Measurements from ENCODE around the gene DDX17. TPM values are rescaled to one million over a fixed set of nuclear protein-coding genes. Genes with fewer than 3 reads are reported as not detected.
"Not testable (repeated sequence)": the region's sequence is repeated elsewhere in the genome, so short reads cannot be mapped to it uniquely, and the experiment has no call there.

Gene DDX17
- total and polyA plus RNA-seq, 2 donors from 2014 or later: 133 to 509 TPM

DNA sequence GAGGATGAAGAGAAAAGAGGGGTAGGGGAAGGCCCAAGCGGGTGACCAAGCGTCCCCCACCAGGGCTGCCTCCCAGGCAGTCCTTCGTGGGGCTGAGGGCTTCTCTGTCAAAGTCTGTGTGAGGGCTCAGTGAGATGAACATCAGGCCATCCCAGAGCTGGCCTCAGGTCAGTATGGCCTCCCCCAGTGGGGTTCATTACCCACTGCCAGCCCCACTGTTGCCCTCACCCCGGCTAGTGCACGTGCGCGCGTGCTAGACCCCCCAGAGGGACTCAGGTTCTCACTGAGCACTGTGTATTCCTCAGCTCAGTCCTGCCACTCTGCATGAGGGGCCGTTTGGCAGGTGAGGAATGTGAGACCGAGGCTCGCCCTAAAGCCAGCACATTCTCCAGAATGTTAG is 34.9 kb downstream of the DDX17 start:
- H3K9ac ChIP-seq (ENCODE audit: low read length in 3 of 3): no peak overlapping the region
- H3K27ac ChIP-seq (ENCODE audit: low read depth in 2 of 2, low read length in 2 of 2): no peak overlapping the region
- intact Hi-C loops (cut with DNase I): no loop called here
- H3K27me3 ChIP-seq (ENCODE audit: control insufficient read depth, insufficient read depth, low read length): no peaks in the 10 kb centered on the region
- no peak overlapping the region for H3K4me3 ChIP-seq (ENCODE audit: low read length in 3 of 3)
- no peak for TF ChIP-seq CTCF (IDR thresholded peaks at IDR 0.05; ENCODE audit: borderline replicate concordance, extremely low read depth, insufficient read depth)
- DNase-seq (peak in 2 of 5 donors; percentile 29 to 60), FAIRE-seq (no peak)
- peaks cover 0 to 8% (median 0%) of the 10 kb centered on the region in 3 donors for H3K4me1 ChIP-seq (ENCODE audit: control insufficient read depth in 2 of 3, insufficient read depth in 2 of 3, low read depth in 1 of 3, low read length in 3 of 3)
- H3K36me3 ChIP-seq (ENCODE audit: control insufficient read depth in 2 of 3, insufficient read depth in 3 of 3, low read length in 3 of 3): no peaks in the 10 kb centered on the region
- H3K9me3 ChIP-seq (ENCODE audit: control insufficient read depth in 2 of 3, insufficient read depth in 1 of 3, low read length in 3 of 3): no peaks in the 10 kb centered on the region

- H3K4me3 ChIP-seq (ENCODE audit: low read length in 3 of 3); H3K9ac ChIP-seq (ENCODE audit: low read length in 3 of 3); H3K27me3 ChIP-seq (ENCODE audit: control insufficient read depth, insufficient read depth, low read length); H3K27ac ChIP-seq (ENCODE audit: low read depth in 2 of 2, low read length in 2 of 2); FAIRE-seq; H3K36me3 ChIP-seq (ENCODE audit: control insufficient read depth in 2 of 3, insufficient read depth in 3 of 3, low read length in 3 of 3); H3K4me1 ChIP-seq (ENCODE audit: control insufficient read depth in 2 of 3, insufficient read depth in 2 of 3, low read depth in 1 of 3, low read length in 3 of 3); intact Hi-C loops (cut with DNase I); H3K9me3 ChIP-seq (ENCODE audit: control insufficient read depth in 2 of 3, insufficient read depth in 1 of 3, low read length in 3 of 3): not testable (repeated sequence)
- DNase-seq: peak in 1 of 5 donors; percentile 41
These were observed 35.9 kb downstream of the DDX17 start for GRCh38 chr22:38470179-38470578.

DNA sequence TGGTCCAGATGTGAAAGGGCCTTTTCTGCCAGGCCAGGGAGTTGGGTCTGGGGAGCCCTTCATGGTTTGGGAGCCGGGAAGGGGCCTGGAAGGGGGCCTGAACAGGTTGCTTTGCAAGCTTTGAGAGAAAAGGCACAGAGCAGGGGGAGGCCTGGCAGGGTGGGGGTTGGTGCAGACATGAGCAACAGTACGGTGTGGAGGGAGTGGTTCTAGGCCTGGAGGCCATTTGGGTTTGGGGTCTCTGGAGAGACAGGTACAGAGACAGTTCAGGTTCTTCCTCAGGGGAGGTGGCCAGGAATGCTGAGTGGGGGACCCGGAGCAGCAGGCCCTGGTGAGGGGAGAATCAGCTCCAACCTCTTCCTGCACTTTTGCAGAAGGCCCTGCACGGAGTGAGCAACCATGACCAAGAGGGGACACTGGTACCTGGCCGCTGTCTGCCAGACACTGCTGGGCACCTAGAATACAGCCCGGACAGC is 36.8 kb downstream of the DDX17 start:
- intact Hi-C loops (cut with DNase I): no loop called here
- no peak overlapping the region for H3K27ac ChIP-seq (ENCODE audit: low read depth in 2 of 2, low read length in 2 of 2)
- DNase-seq (peak in 2 of 5 donors; percentile 39 to 66), FAIRE-seq (no peak)
- no peaks in the 10 kb centered on the region for H3K36me3 ChIP-seq (ENCODE audit: control insufficient read depth in 2 of 3, insufficient read depth in 3 of 3, low read length in 3 of 3)
- H3K9me3 ChIP-seq (ENCODE audit: control insufficient read depth in 2 of 3, insufficient read depth in 1 of 3, low read length in 3 of 3): no peaks in the 10 kb centered on the region
- no peak overlapping the region for H3K9ac ChIP-seq (ENCODE audit: low read length in 3 of 3)
- no peak overlapping the region for H3K4me3 ChIP-seq (ENCODE audit: low read length in 3 of 3)
- H3K27me3 ChIP-seq (ENCODE audit: control insufficient read depth, insufficient read depth, low read length): no peaks in the 10 kb centered on the region
- H3K4me1 ChIP-seq (ENCODE audit: control insufficient read depth in 2 of 3, insufficient read depth in 2 of 3, low read depth in 1 of 3, low read length in 3 of 3): peaks cover 0 to 8% (median 0%) of the 10 kb centered on the region in 3 donors
- TF ChIP-seq CTCF (IDR thresholded peaks at IDR 0.05; ENCODE audit: borderline replicate concordance, extremely low read depth, insufficient read depth): no peak

DNA sequence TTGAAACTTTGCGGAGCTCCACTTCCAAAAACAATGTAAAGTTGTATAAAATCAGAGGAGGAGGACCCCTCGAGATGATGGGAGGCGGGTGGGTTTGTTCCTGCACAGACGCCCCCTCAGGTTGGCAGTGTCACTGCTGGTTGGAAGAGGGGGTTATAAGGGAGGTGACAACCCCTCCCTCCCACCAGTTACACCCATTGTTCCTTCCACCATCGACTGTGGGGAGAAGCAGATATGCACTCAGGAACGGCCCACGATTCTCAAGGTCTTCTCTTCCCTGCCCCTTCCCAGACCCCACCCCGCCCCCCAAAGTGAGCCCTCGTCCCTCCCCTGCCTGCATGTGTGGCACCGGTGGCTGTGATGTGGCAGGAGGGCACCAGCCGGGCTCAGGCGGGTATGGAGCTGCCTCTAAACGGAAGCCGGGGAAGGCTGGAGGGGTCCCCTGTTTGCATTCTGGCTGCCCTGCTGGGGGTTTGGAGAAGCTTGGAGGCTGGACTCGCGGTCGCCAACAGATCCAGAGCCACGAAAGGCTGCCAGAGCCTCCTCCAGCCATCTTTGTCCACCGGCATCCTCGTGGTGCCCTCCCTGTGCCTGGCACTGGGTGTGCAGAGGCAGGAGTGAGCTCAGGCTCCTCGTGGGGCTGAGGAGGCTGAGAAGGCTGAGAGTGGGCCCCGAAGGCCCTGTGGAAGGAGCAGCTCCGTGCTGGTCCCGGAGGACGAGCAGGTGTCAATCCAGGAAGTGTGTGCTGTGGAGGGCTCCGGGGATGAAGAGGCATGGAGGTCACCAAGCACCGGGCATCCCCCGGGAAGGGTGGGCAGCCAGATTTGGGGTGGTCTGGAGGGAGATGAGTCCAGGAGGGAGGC is 37.4 kb downstream of the DDX17 start:
- Histone ChIP-seq H3K4me1 (ENCODE audit: control insufficient read depth in 2 of 3, insufficient read depth in 2 of 3, low read depth in 1 of 3, low read length in 3 of 3) (peaks cover 0 to 8% (median 0%) of the 10 kb centered on the region in 3 donors), H3K27ac (ENCODE audit: low read depth in 2 of 2, low read length in 2 of 2) (no peak overlapping the region), H3K9me3 (ENCODE audit: control insufficient read depth in 2 of 3, insufficient read depth in 1 of 3, low read length in 3 of 3) (no peaks in the 10 kb centered on the region), H3K27me3 (ENCODE audit: control insufficient read depth, insufficient read depth, low read length) (no peaks in the 10 kb centered on the region), H3K4me3 (ENCODE audit: low read length in 3 of 3) (peak overlapping the region in 2 of 3 donors; percentile 61 to 66), H3K36me3 (ENCODE audit: control insufficient read depth in 2 of 3, insufficient read depth in 3 of 3, low read length in 3 of 3) (no peaks in the 10 kb centered on the region), H3K9ac (ENCODE audit: low read length in 3 of 3) (peak overlapping the region in 2 of 3 donors; percentile 59 to 88)
- no peak for FAIRE-seq
- intact Hi-C loops (cut with DNase I): no loop called here
- no peak for TF ChIP-seq CTCF (IDR thresholded peaks at IDR 0.05; ENCODE audit: borderline replicate concordance, extremely low read depth, insufficient read depth)
- peak in 3 of 5 donors; percentile 35 to 61 (median 56) for DNase-seq
